ENCODE results near the gene KCNG1. TPM values are rescaled to one million over a fixed set of nuclear protein-coding genes. Genes with fewer than 3 reads are reported as not detected.
"Not testable (repeated sequence)": the region's sequence is repeated elsewhere in the genome, so short reads cannot be mapped to it uniquely, and the experiment has no call there.

Gene KCNG1
- polyA plus RNA-seq, 6 donors from 2014 or later: 32.3 to 184 (median 107) TPM

- H3K4me3 Mint-ChIP-seq: no peak overlapping the region
- peaks cover 0 to 10% (median 0%) of the 10 kb centered on the region in 3 donors for H3K4me1 Mint-ChIP-seq
- DNase-seq (no peak), ATAC-seq (ENCODE audit: low read depth in 2 of 2) (no peak)
- H3K27me3 Mint-ChIP-seq: peaks cover 12 to 32% (median 20%) of the 10 kb centered on the region in 3 donors
- H3K9me3 Mint-ChIP-seq: peaks cover 2 to 21% (median 5%) of the 10 kb centered on the region in 7 donors
- no peak overlapping the region for H3K27ac Mint-ChIP-seq
- peaks cover 0 to 8% of the 10 kb centered on the region in 2 donors for H3K36me3 Mint-ChIP-seq
These were observed 23.4 kb upstream of the KCNG1 start for GRCh38 chr20:51046021-51046985.

- H3K9me3 Mint-ChIP-seq: peaks cover 2 to 21% (median 5%) of the 10 kb centered on the region in 7 donors
- H3K27ac Mint-ChIP-seq; H3K36me3 Mint-ChIP-seq; H3K4me1 Mint-ChIP-seq; ATAC-seq (ENCODE audit: low read depth in 2 of 2); H3K4me3 Mint-ChIP-seq; DNase-seq: not testable (repeated sequence)
- peaks cover 12 to 24% (median 14%) of the 10 kb centered on the region in 3 donors for H3K27me3 Mint-ChIP-seq
These were observed 22.6 kb upstream of the KCNG1 start for GRCh38 chr20:51045492-51045891.

- H3K27ac Mint-ChIP-seq: peak overlapping the region in 1 of 6 donors; percentile 26
- H3K27me3 Mint-ChIP-seq: peaks cover 6 to 17% (median 8%) of the 10 kb centered on the region in 3 donors
- peaks cover 2 to 21% (median 5%) of the 10 kb centered on the region in 7 donors for H3K9me3 Mint-ChIP-seq
- no peak for DNase-seq
- H3K4me3 Mint-ChIP-seq: peak overlapping the region in 1 of 8 donors; percentile 1
- no peak for ATAC-seq (ENCODE audit: low read depth in 2 of 2)
- H3K4me1 Mint-ChIP-seq: peaks cover 0 to 3% (median 0%) of the 10 kb centered on the region in 3 donors
- H3K36me3 Mint-ChIP-seq: peaks cover 0 to 8% of the 10 kb centered on the region in 2 donors
These were observed 21.9 kb upstream of the KCNG1 start for GRCh38 chr20:51044796-51045195.

- DNase-seq (no peak), ATAC-seq (ENCODE audit: low read depth in 2 of 2) (no peak)
- H3K4me1 Mint-ChIP-seq: peaks cover 0 to 3% (median 0%) of the 10 kb centered on the region in 3 donors
- no peak overlapping the region for H3K4me3 Mint-ChIP-seq
- H3K27ac Mint-ChIP-seq: no peak overlapping the region
- H3K27me3 Mint-ChIP-seq: peaks cover under 1 to 7% (median 4%) of the 10 kb centered on the region in 3 donors
- peaks cover 0 to 16% (median 4%) of the 10 kb centered on the region in 7 donors for H3K9me3 Mint-ChIP-seq
- H3K36me3 Mint-ChIP-seq: peaks cover 0 to under 1% of the 10 kb centered on the region in 2 donors
These were observed 20.9 kb upstream of the KCNG1 start for GRCh38 chr20:51043811-51044210.

GRCh38 chr20:51042657-51043247, 19.8 kb upstream of the KCNG1 start:
- H3K4me3 Mint-ChIP-seq: peak overlapping the region in 1 of 8 donors; percentile 16
- no peaks in the 10 kb centered on the region for H3K36me3 Mint-ChIP-seq
- ATAC-seq (ENCODE audit: low read depth in 2 of 2): no peak
- peaks cover 0 to 6% (median 4%) of the 10 kb centered on the region in 3 donors for H3K27me3 Mint-ChIP-seq
- no peak overlapping the region for H3K27ac Mint-ChIP-seq
- DNase-seq: no peak
- peaks cover 0 to 9% (median 0%) of the 10 kb centered on the region in 3 donors for H3K4me1 Mint-ChIP-seq
- peaks cover 0 to 16% (median 4%) of the 10 kb centered on the region in 7 donors for H3K9me3 Mint-ChIP-seq

GRCh38 chr20:51042064-51042463, 19.2 kb upstream of the KCNG1 start:
- ATAC-seq (ENCODE audit: low read depth in 2 of 2): no peak
- H3K9me3 Mint-ChIP-seq: peaks cover 0 to 16% (median 4%) of the 10 kb centered on the region in 7 donors
- DNase-seq: no peak
- no peak overlapping the region for H3K4me3 Mint-ChIP-seq
- H3K27ac Mint-ChIP-seq: no peak overlapping the region
- H3K36me3 Mint-ChIP-seq: no peaks in the 10 kb centered on the region
- peaks cover 0 to 4% (median 3%) of the 10 kb centered on the region in 3 donors for H3K27me3 Mint-ChIP-seq
- H3K4me1 Mint-ChIP-seq: peaks cover 0 to 9% (median 0%) of the 10 kb centered on the region in 3 donors

GRCh38 chr20:51037532-51038115, 14.7 kb upstream of the KCNG1 start:
- DNase-seq (no peak), ATAC-seq (ENCODE audit: low read depth in 2 of 2) (no peak)
- Mint-ChIP-seq H3K36me3 (no peaks in the 10 kb centered on the region), H3K27me3 (peaks cover 0 to 11% (median 7%) of the 10 kb centered on the region in 3 donors), H3K4me1 (peaks cover 15 to 49% (median 26%) of the 10 kb centered on the region in 3 donors), H3K4me3 (no peak overlapping the region), H3K27ac (no peak overlapping the region), H3K9me3 (peaks cover 0 to 2% (median 0%) of the 10 kb centered on the region in 7 donors)

GRCh38 chr20:51036827-51037531, 14.1 kb upstream of the KCNG1 start:
- H3K4me3 Mint-ChIP-seq: peak overlapping the region in 2 of 8 donors; percentile 12 to 71
- ATAC-seq (ENCODE audit: low read depth in 2 of 2) (no peak), DNase-seq (no peak)
- H3K9me3 Mint-ChIP-seq: peaks cover 0 to 2% (median 0%) of the 10 kb centered on the region in 7 donors
- H3K36me3 Mint-ChIP-seq: no peaks in the 10 kb centered on the region
- peaks cover 0 to 16% (median 13%) of the 10 kb centered on the region in 3 donors for H3K27me3 Mint-ChIP-seq
- H3K27ac Mint-ChIP-seq: no peak overlapping the region
- peaks cover 19 to 56% (median 26%) of the 10 kb centered on the region in 3 donors for H3K4me1 Mint-ChIP-seq

- Mint-ChIP-seq H3K36me3 (no peaks in the 10 kb centered on the region), H3K4me3 (peak overlapping the region in 5 of 8 donors; percentile 1 to 85 (median 40)), H3K4me1 (peaks cover 24 to 58% (median 26%) of the 10 kb centered on the region in 3 donors), H3K9me3 (peaks cover 0 to 4% (median 2%) of the 10 kb centered on the region in 7 donors), H3K27ac (peak overlapping the region in 2 of 6 donors; percentile 0 to 77), H3K27me3 (peaks cover 0 to 24% (median 20%) of the 10 kb centered on the region in 3 donors)
- DNase-seq (no peak), ATAC-seq (ENCODE audit: low read depth in 2 of 2) (no peak)
These were observed 13.3 kb upstream of the KCNG1 start for GRCh38 chr20:51036226-51036625.

GRCh38 chr20:51034988-51035656, 12.2 kb upstream of the KCNG1 start:
- peak overlapping the region; percentile 43 to 91 (median 82) for H3K27ac Mint-ChIP-seq
- peaks cover 24 to 64% (median 26%) of the 10 kb centered on the region in 3 donors for H3K4me1 Mint-ChIP-seq
- peaks cover 0 to 4% (median 2%) of the 10 kb centered on the region in 7 donors for H3K9me3 Mint-ChIP-seq
- peak; percentile 52 to 55 for ATAC-seq (ENCODE audit: low read depth in 2 of 2)
- peak overlapping the region; percentile 20 to 85 (median 75) for H3K4me3 Mint-ChIP-seq
- no peak for DNase-seq
- H3K36me3 Mint-ChIP-seq: no peaks in the 10 kb centered on the region
- H3K27me3 Mint-ChIP-seq: peaks cover 0 to 35% (median 30%) of the 10 kb centered on the region in 3 donors

- H3K9me3 Mint-ChIP-seq: peaks cover 0 to 4% (median 2%) of the 10 kb centered on the region in 7 donors
- ATAC-seq (ENCODE audit: low read depth in 2 of 2) (no peak), DNase-seq (no peak)
- peak overlapping the region in 4 of 6 donors; percentile 43 to 91 (median 85) for H3K27ac Mint-ChIP-seq
- H3K27me3 Mint-ChIP-seq: peaks cover 0 to 41% (median 35%) of the 10 kb centered on the region in 3 donors
- peak overlapping the region in 6 of 8 donors; percentile 53 to 85 (median 80) for H3K4me3 Mint-ChIP-seq
- peaks cover 26 to 70% (median 27%) of the 10 kb centered on the region in 3 donors for H3K4me1 Mint-ChIP-seq
- H3K36me3 Mint-ChIP-seq: no peaks in the 10 kb centered on the region
These were observed 11.6 kb upstream of the KCNG1 start for GRCh38 chr20:51034476-51034875.
